Fibroblast of villous mesenchyme (primary cell): ENCODE measurements around the gene ASIC2. TPM values are rescaled to one million over a fixed set of nuclear protein-coding genes. Genes with fewer than 3 reads are reported as not detected.

Experiments
- DNase-seq: peaks from one replicate; pipeline ENCODE4 v3.0.0-alpha.2; 2010; ENCODE audit warnings: low read depth
- H3K4me3 ChIP-seq: 2 replicates; pipeline ENCODE4 v1.5.1; 2011; ENCODE audit warnings: low read depth, mild to moderate bottlenecking, low read length
- total RNA-seq: library from RNA; depleted of rRNA; stranded (reverse); fragments of >200 nt; gene quantifications from 2 replicates; pipeline ENCODE4 v1.2.3, GENCODE V29; 2012
- TF ChIP-seq, protein P1 (sequence below): IDR thresholded peaks from 2 replicates; pipeline ENCODE4 v1.5.1; 2012; ENCODE audit warnings: low read depth, mild to moderate bottlenecking, low read length; ENCODE audit not compliant: insufficient read depth

The ASIC2 gene
- total RNA-seq, 1 donor, result not detected

DNA sequence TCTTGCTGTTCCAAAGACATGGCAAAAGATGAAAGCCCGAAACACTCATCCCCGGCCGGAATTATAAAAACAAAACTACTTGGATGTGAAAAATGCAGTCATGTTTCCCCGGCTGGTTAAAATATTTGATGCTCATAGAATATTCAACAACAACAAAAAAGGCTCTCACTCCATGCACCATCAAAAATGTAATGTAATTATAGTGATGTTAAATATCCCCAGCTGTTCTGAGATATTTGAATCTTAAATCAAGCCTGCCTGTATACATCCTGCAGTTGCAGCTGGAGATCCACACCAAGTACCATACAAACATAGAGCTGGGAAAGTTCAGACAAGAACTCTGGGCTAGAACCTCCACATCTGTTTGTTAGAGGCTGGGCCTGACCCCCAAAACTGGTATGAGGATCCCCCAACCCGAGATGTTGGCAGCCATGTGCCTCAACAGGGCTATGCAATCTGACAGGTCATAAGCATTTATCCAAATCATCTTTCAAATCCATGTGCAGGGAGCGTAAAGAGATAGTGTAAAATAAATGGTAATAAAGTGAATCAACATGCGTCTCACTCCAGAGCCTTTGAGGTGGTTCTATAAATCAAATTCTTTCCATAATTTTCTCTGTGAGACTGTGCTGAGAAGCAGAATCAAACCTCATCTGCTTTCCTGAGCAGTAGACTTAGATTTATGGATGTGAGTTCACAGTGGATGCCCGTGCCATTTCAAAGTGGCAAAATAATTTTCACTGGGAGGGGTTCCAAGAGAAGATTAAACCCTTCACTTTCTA is 12.7 kb downstream of the ASIC2 start:
- TF ChIP-seq, protein P1, sequence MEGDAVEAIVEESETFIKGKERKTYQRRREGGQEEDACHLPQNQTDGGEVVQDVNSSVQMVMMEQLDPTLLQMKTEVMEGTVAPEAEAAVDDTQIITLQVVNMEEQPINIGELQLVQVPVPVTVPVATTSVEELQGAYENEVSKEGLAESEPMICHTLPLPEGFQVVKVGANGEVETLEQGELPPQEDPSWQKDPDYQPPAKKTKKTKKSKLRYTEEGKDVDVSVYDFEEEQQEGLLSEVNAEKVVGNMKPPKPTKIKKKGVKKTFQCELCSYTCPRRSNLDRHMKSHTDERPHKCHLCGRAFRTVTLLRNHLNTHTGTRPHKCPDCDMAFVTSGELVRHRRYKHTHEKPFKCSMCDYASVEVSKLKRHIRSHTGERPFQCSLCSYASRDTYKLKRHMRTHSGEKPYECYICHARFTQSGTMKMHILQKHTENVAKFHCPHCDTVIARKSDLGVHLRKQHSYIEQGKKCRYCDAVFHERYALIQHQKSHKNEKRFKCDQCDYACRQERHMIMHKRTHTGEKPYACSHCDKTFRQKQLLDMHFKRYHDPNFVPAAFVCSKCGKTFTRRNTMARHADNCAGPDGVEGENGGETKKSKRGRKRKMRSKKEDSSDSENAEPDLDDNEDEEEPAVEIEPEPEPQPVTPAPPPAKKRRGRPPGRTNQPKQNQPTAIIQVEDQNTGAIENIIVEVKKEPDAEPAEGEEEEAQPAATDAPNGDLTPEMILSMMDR, result no peak
- H3K4me3 ChIP-seq, result no peak overlapping the region
- no peak for DNase-seq

DNA sequence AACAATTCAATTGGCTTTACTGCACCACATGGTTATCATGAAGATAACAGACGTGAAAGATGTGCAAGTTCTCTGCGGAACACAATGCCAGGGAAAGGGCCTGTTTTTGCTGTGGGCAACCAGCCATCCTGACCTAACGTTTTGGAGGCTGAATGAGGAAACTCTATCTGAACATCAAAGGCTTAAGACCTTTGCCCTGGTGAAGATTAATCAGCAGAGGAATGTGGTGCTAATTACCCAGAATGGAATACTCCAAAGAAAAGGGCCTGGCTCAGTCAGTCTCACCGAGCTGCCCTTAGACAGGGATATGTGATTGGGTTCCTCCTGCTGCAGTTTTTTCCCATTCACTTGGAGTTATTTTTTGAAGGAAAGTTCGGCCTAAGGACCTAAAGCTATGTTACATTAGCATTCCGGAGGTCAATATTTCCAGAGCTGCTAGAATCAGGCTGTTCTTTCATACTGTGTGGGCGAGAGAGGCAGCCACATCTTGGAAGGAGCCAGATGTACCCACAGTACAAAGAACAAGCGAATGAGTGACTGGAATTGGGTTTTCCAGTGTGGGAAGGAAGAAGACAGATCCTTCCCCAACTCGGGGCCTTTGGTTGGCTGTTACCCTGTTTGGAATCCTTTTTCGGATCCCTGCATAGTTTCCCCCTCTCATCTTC is 15.5 kb downstream of the ASIC2 start:
- TF ChIP-seq, protein P1, result no peak
- no peak overlapping the region for H3K4me3 ChIP-seq
- DNase-seq, result no peak

DNA sequence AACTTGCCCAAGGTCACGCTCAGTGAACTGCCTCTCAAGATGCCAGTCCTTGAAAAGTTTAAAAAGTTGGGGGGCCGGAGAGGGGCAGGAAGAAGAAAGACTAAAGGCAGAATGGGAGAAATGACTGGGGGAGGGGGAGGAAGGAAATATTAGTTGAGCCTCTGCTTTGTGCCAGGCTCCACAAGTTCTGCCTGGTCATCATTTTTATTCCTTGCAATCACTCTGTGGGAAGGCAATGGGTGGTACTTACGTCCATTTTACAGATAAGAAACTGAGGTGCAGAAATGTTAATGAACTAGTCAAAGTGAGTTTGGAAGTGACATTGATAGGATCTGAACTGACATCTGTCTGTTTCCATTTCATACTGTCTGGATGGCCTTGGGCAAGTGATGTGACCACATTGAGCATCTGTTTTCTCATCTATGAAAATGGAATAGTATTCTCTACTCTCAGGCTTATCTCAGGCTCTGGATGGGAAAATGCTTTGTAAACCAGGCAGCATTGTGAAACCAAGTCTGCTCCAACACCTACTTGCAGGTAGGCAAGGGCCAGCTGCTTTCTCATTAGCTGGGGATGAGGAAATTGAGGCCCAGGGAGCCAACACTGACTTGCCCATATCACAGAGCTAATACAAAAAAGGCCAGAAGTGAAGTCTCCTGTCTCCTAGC is 19.2 kb downstream of the ASIC2 start:
- H3K4me3 ChIP-seq, result no peak overlapping the region
- TF ChIP-seq, protein P1, result no peak
- no peak for DNase-seq

DNA sequence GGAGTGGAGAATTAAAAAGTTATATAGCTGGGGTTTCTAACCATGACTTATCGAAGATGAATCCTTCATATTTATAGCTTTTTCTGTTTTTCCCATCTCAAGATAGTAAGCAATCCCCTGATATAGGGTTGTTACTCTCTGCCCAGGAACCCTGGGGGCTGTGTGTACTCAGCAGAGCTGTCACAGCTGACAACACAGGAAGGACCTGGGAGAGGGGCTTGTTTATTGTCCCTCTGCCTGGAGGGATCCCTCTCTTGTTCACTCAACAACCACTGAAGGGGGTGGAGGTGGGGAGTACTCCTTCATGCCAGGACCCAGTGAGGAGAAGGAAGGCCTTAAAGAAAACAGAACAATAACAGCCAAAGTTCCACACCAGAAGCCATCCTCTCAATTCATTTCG is 19.8 kb downstream of the ASIC2 start:
- TF ChIP-seq, protein P1, result no peak
- H3K4me3 ChIP-seq, result no peak overlapping the region
- DNase-seq, result no peak

DNA sequence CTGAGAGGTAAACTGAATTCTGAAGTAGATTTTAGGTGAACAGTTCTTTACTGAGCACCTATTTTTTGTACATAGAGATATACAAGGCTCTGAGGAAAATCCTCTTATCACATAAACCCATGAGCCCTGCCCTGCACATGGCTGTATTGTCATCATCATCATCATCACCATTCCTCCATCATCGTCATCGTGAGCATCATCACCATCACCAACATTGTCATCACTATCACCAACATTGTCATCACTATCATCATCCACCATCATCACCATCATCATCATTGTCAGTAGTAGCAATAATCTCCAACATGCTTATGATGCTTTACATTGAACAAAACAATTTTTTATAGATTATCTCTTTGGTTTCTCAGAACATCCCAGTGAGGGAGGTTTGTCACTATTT is 20.7 kb downstream of the ASIC2 start:
- no peak overlapping the region for H3K4me3 ChIP-seq
- no peak for DNase-seq
- TF ChIP-seq, protein P1, result no peak

DNA sequence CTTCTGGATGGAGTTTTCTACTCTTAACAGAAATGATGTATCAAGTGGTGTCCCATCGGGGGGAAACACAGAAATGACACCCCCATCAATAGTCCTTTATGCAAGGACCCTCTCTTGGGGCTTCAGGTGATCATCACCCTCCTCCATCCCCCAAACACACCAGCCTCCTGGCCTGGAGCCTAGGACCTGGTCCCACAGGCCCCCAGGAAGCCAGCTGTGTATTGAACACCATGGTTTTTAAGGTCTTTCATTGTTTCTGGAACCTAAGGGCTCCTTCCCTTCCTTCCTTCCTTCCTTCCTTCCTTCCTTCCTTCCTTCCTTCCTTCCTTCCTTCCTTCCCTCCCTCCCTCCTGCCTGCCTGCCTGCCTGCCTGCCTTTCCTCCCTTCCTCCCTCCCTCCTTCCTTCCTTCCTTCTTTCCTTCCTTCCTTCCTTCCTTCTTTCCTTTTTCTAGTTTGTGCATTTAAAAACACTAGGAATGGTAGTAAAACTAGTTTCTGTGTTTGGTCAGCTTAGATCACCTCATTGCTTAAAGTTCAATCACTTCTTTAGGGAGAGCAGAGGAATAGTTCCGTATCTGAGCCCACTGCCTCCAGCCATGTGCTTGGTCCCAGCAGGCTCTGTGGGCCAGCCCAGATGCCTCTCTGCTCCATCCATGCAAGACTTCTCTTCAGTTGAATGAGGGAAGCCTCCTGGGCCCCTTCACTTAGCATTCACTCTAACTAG is 23.6 kb downstream of the ASIC2 start:
- no peak overlapping the region for H3K4me3 ChIP-seq
- TF ChIP-seq, protein P1, result no peak
- no peak for DNase-seq
